Endothelial cell of umbilical vein (primary cell): Measurements from ENCODE around the gene VWA1. TPM values are rescaled to one million over a fixed set of nuclear protein-coding genes. Genes with fewer than 3 reads are reported as not detected.

ENCODE experiments used
- BruUV-seq: library from RNA; stranded (reverse); fragments of 400-500 nt; replicated peaks from 2 replicates; lab custom pipeline; 2021; lab: Mats Ljungman, UMichigan
- CTCF ChIA-PET: fragments of 300-600, 350-600 bp; sonication (Branson Sonifier 250); formaldehyde crosslinking; loops from one replicate; lab custom pipeline; 2021; ENCODE audit warnings: antibody characterized with exemption, inconsistent platforms; lab: Charles Lee
- POLR2A ChIA-PET: fragments of 300-600, 350-600 bp; sonication (Branson Sonifier 250); formaldehyde crosslinking; loops from one replicate; lab custom pipeline; 2021; ENCODE audit warnings: antibody characterized with exemption, inconsistent platforms; lab: Charles Lee
- DNase-seq: peaks from one replicate; pipeline ENCODE4 v3.0.0-alpha.2; 2011; ENCODE audit warnings: low read depth, low spot score
- FAIRE-seq: peaks from 2 replicates; lab custom pipeline; 2011; peaks lifted over from hg19 to GRCh38; lab: Jason Lieb, UNC
- H2AFZ ChIP-seq: 2 replicates; pipeline ENCODE4 v1.6.0; 2012; ENCODE audit warnings: low read depth, low read length, control low read depth, inconsistent platforms
- H3K27ac ChIP-seq: 2 replicates; pipeline ENCODE4 v1.5.1; 2011; ENCODE audit warnings: low read depth, mild to moderate bottlenecking, control low read depth, low read length, moderate library complexity; ENCODE audit not compliant: insufficient read depth
- H3K27me3 ChIP-seq, 2 experiments: 2 replicates each; pipeline versions ENCODE4 v1.6.0 to v1.6.1; 2011; ENCODE audit warnings: low read length in 2 of 2, mixed read lengths in 1 of 2; ENCODE audit not compliant: control insufficient read depth in 2 of 2, insufficient read depth in 2 of 2
- H3K36me3 ChIP-seq, 2 experiments: 2 replicates in 1 of 2; 3 replicates in 1 of 2; pipeline ENCODE4 v1.5.1; 2011; ENCODE audit warnings: low read length in 2 of 2, mild to moderate bottlenecking in 1 of 2, moderate library complexity in 1 of 2; ENCODE audit not compliant: control insufficient read depth in 2 of 2, insufficient read depth in 2 of 2; ENCODE audit errors: extremely low read depth in 1 of 2
- H3K4me1 ChIP-seq: 3 replicates; pipeline ENCODE4 v1.5.1; 2011; ENCODE audit warnings: mild to moderate bottlenecking, low read length; ENCODE audit not compliant: control insufficient read depth, insufficient read depth; ENCODE audit errors: extremely low read depth
- H3K4me2 ChIP-seq: 2 replicates; pipeline ENCODE4 v1.6.1; 2011; ENCODE audit warnings: low read length, control low read depth, mixed read lengths; ENCODE audit not compliant: insufficient read depth
- H3K4me3 ChIP-seq, 3 experiments: fragments of 200-600 bp in 1 of 3; sonication (generic), shearing (Covaris generic) in 1 of 3; replicated peaks in 1 of 3; 2 replicates each; pipeline ENCODE4 v1.5.1; 2011 to 2016; ENCODE audit warnings: control low read depth in 3 of 3, low read length in 3 of 3, mild to moderate bottlenecking in 2 of 3, inconsistent platforms in 1 of 3, low read depth in 1 of 3, moderate library complexity in 1 of 3; ENCODE audit not compliant: insufficient read depth in 1 of 3
- H3K79me2 ChIP-seq: 2 replicates; pipeline ENCODE4 v1.6.0; 2012; ENCODE audit warnings: low read length, inconsistent platforms; ENCODE audit not compliant: control insufficient read depth, insufficient read depth
- H3K9ac ChIP-seq: replicated peaks from 2 replicates; pipeline ENCODE3; 2011; ENCODE audit warnings: low read length, control low read depth; ENCODE audit not compliant: insufficient read depth; ENCODE audit errors: extremely low read depth
- H3K9me1 ChIP-seq: replicated peaks from 3 replicates; pipeline ENCODE4 v1.6.0; 2011; ENCODE audit warnings: mild to moderate bottlenecking, low read length; ENCODE audit not compliant: control insufficient read depth, insufficient read depth; ENCODE audit errors: extremely low read depth
- H3K9me3 ChIP-seq: replicated peaks from 2 replicates; pipeline ENCODE4 v1.5.1; 2012; ENCODE audit warnings: low read length, inconsistent platforms; ENCODE audit not compliant: control insufficient read depth, insufficient read depth
- H4K20me1 ChIP-seq: replicated peaks from 2 replicates; pipeline ENCODE3; 2011; ENCODE audit warnings: mild to moderate bottlenecking, low read length; ENCODE audit not compliant: control insufficient read depth, insufficient read depth; ENCODE audit errors: extremely low read depth
- CTCF ChIP-seq, 2 donors: IDR thresholded peaks; 1 replicate in 1 of 2; 2 replicates in 1 of 2; pipeline ENCODE4 v1.5.1; 2011; ENCODE audit warnings: low read length in 2 of 2, mild to moderate bottlenecking in 2 of 2, moderate library complexity in 2 of 2, control low read depth in 1 of 2, inconsistent platforms in 1 of 2, low read depth in 1 of 2; ENCODE audit not compliant: insufficient read depth in 1 of 2; ENCODE audit errors: extremely low read depth in 1 of 2
- EZH2 ChIP-seq: IDR thresholded peaks from 2 replicates; pipeline ENCODE4 v1.6.1; 2012; ENCODE audit warnings: borderline replicate concordance, low read depth, mild to moderate bottlenecking, moderate library complexity, low read length, inconsistent platforms; ENCODE audit not compliant: severe bottlenecking
- FOS ChIP-seq: IDR thresholded peaks from 2 replicates; pipeline ENCODE4 v1.6.1; 2011; ENCODE audit warnings: mild to moderate bottlenecking, low read length, moderate library complexity, borderline replicate concordance; ENCODE audit not compliant: insufficient read depth
- MYC ChIP-seq: IDR thresholded peaks from one replicate; pipeline ENCODE4 v1.6.1; 2011; ENCODE audit warnings: mild to moderate bottlenecking, low read depth, low read length
- POLR2A ChIP-seq: IDR thresholded peaks from 2 replicates; pipeline ENCODE4 v1.6.1; 2012; ENCODE audit warnings: low read depth, mild to moderate bottlenecking, control low read depth, low read length
- dilution Hi-C: fragments of 300-500 bp; cut with MboI; formaldehyde crosslinking; loops from one replicate; pipeline ENCODE4 v1.15.0; 2019; ENCODE audit warnings: low sequenced_read_pairs; ENCODE audit not compliant: extremely low pct_ligation_motif_present
- intact Hi-C: fragments of 100-400 bp; cut with micrococcal nuclease; formaldehyde crosslinking; loops from one replicate; pipeline ENCODE4 v1.10.0; 2022
- polyA plus RNA-seq, 4 experiments: library from polyadenylated mRNA; depleted of rRNA in 3 of 4; stranded (reverse) in 3 of 4; unstranded in 1 of 4; fragments of >200 nt; gene quantifications; 2 replicates each; pipeline versions ENCODE4 v1.2.1 to v1.2.3, GENCODE V29; 2011 to 2012; ENCODE audit warnings: missing spikeins in 1 of 4
- total RNA-seq: library from RNA; stranded (reverse); gene quantifications from 2 replicates; pipeline ENCODE4 v1.2.3, GENCODE V29; 2021
- TF ChIP-seq, protein P1 (sequence below): IDR thresholded peaks from 2 replicates; pipeline ENCODE4 v1.6.1; 2011; ENCODE audit not compliant: insufficient read depth, insufficient read length

The VWA1 gene
- total and polyA plus RNA-seq, 2 donors (not counting 3 experiments of a cell fraction or from before 2014, with no cell fraction given) = 2.0 to 6.1 TPM

- Histone ChIP-seq H3K4me3 (no peak overlapping the region), H3K4me2 (no peak overlapping the region), H4K20me1 (no peaks in the 10 kb centered on the region), H3K36me3 (no peaks in the 10 kb centered on the region), H3K9ac (no peak overlapping the region), H3K9me3 (no peaks in the 10 kb centered on the region), H3K4me1 (peaks cover 3% of the 10 kb centered on the region), H3K27me3 (no peaks in the 10 kb centered on the region), H2AFZ (no peak overlapping the region), H3K27ac (no peak overlapping the region), H3K79me2 (no peaks in the 10 kb centered on the region), H3K9me1 (no peaks in the 10 kb centered on the region)
- TF ChIP-seq EZH2 = no peak
- DNase-seq (no peak), FAIRE-seq (no peak)
- CTCF ChIA-PET = interaction anchor here (1.0 to 2.9 kb wide), 2 partner anchors 9 to 16 kb away, joined by 3 to 8 read pairs; no protein-coding TSS in a partner anchor
- dilution Hi-C loops (no loop called here), intact Hi-C loops (no loop called here)
- no TSS peak for BruUV-seq
- POLR2A ChIA-PET = no interaction called here
Observed at GRCh38 chr1:1424707-1425106, 10.8 kb upstream of the VWA1 start.

- H3K79me2 ChIP-seq = no peaks in the 10 kb centered on the region
- no peak for TF ChIP-seq POLR2A
- no peak for TF ChIP-seq CTCF (IDR thresholded peaks at IDR 0.05; ENCODE audit: extremely low read depth in 1 of 2, insufficient read depth in 1 of 2, low read depth in 1 of 2, low read length in 2 of 2)
- TF ChIP-seq, protein P1, sequence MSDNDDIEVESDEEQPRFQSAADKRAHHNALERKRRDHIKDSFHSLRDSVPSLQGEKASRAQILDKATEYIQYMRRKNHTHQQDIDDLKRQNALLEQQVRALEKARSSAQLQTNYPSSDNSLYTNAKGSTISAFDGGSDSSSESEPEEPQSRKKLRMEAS = no peak
- no peak for TF ChIP-seq FOS
- no peak for TF ChIP-seq MYC
- no peaks in the 10 kb centered on the region for H3K36me3 ChIP-seq
- ChIA-PET CTCF (interaction anchor here (2.9 kb wide), 1 partner anchor 16 kb away, joined by 8 read pairs; no protein-coding TSS in a partner anchor), POLR2A (no interaction called here)
- no peak overlapping the region for H2AFZ ChIP-seq
- no peaks in the 10 kb centered on the region for H4K20me1 ChIP-seq
- BruUV-seq = no TSS peak
- dilution Hi-C loops (no loop called here), intact Hi-C loops (no loop called here)
- no peak overlapping the region for H3K4me3 ChIP-seq
- DNase-seq (no peak), FAIRE-seq (no peak)
- no peak overlapping the region for H3K9ac ChIP-seq
- H3K4me2 ChIP-seq = no peak overlapping the region
- H3K4me1 ChIP-seq = peaks cover 7% of the 10 kb centered on the region
- no peaks in the 10 kb centered on the region for H3K9me1 ChIP-seq
- no peaks in the 10 kb centered on the region for H3K27me3 ChIP-seq
- H3K9me3 ChIP-seq = no peaks in the 10 kb centered on the region
- no peak overlapping the region for H3K27ac ChIP-seq
Observed at GRCh38 chr1:1425426-1425752, 10.1 kb upstream of the VWA1 start.
